Activated CD4-positive, alpha-beta T cell treated with anti-CD3 and anti-CD28 coated beads, Interleukin-2, amount 50 U/mL, for 24 hours (primary cell): ENCODE measurements around the gene PAQR5.

ENCODE experiments used
- DNase-seq, 2 donors: peaks; one replicate each; pipeline ENCODE4 v3.0.0-alpha.2; 2020; ENCODE audit warnings: low read depth in 1 of 2, low spot score in 1 of 2

Gene PAQR5

GRCh38 chr15:69390575-69390974 lies 91.9 kb downstream of the PAQR5 start:
- no peak for DNase-seq

- no peak for DNase-seq
These were observed 92.5 kb downstream of the PAQR5 start for GRCh38 chr15:69391046-69391757.

GRCh38 chr15:69392352-69392751 lies 93.6 kb downstream of the PAQR5 start:
- no peak for DNase-seq

- DNase-seq: no peak
These were observed 95.2 kb downstream of the PAQR5 start for GRCh38 chr15:69393831-69394491.

GRCh38 chr15:69394556-69395282 lies 96.0 kb downstream of the PAQR5 start:
- peak; percentile 81 to 87 for DNase-seq

GRCh38 chr15:69395460-69395859 lies 96.7 kb downstream of the PAQR5 start:
- DNase-seq: no peak

GRCh38 chr15:69395991-69396390 lies 97.3 kb downstream of the PAQR5 start:
- DNase-seq: no peak

- no peak for DNase-seq
These were observed 99.8 kb downstream of the PAQR5 start for GRCh38 chr15:69398491-69398891.

GRCh38 chr15:69400850-69401249 lies 102.1 kb downstream of the PAQR5 start:
- DNase-seq: peak in 1 of 2 donors; percentile 11

GRCh38 chr15:69402816-69403215 lies 104.1 kb downstream of the PAQR5 start:
- no peak for DNase-seq

- DNase-seq: no peak
These were observed 104.9 kb downstream of the PAQR5 start for GRCh38 chr15:69403594-69403993.

GRCh38 chr15:69405110-69405509 lies 106.4 kb downstream of the PAQR5 start:
- DNase-seq: no peak

GRCh38 chr15:69407719-69408400 lies 109.1 kb downstream of the PAQR5 start:
- DNase-seq: no peak

GRCh38 chr15:69408841-69409240 lies 110.1 kb downstream of the PAQR5 start:
- no peak for DNase-seq

GRCh38 chr15:69410248-69410874 lies 111.6 kb downstream of the PAQR5 start:
- DNase-seq: no peak

GRCh38 chr15:69412274-69412673 lies 113.6 kb downstream of the PAQR5 start:
- DNase-seq: no peak

GRCh38 chr15:69412701-69413100 lies 114.0 kb downstream of the PAQR5 start:
- DNase-seq: no peak

GRCh38 chr15:69413822-69414700 lies 115.3 kb downstream of the PAQR5 start, which contains the start of gene KIF23:
TSS of gene KIF23 (plus strand) at chr15:69414349. CDS start at chr15:69414466, 117 bp downstream.
- peak; percentile 83 to 90 for DNase-seq

GRCh38 chr15:69414701-69415167 lies 116.0 kb downstream of the PAQR5 start:
- DNase-seq: no peak

GRCh38 chr15:69415381-69415780 lies 116.7 kb downstream of the PAQR5 start:
- no peak for DNase-seq
